WERI-Rb-1 (cell line): ENCODE results near the gene CHPT1.

Experiments used
- DNase-seq: peaks from one replicate; pipeline ENCODE4 v3.0.0-alpha.2; 2020
- H3K27ac ChIP-seq: fragments of 250-450 bp; sonication (Bioruptor Pico); 2 replicates; pipeline ENCODE4 v1.5.1; 2020; ENCODE audit warnings: mild to moderate bottlenecking, moderate library complexity
- H3K27me3 ChIP-seq: fragments of 250-450 bp; sonication (Bioruptor Pico); 2 replicates; pipeline ENCODE4 v1.5.1; 2021; ENCODE audit warnings: mild to moderate bottlenecking, low read depth, moderate library complexity; ENCODE audit not compliant: insufficient read depth, severe bottlenecking
- H3K36me3 ChIP-seq: fragments of 250-450 bp; sonication (Bioruptor Pico); 2 replicates; pipeline ENCODE4 v1.5.1; 2020; ENCODE audit warnings: mild to moderate bottlenecking, moderate library complexity
- H3K4me3 ChIP-seq: 2 replicates; pipeline ENCODE4 v1.5.1; 2011; ENCODE audit warnings: low read depth, mild to moderate bottlenecking, control low read depth, low read length
- H3K9me3 ChIP-seq: fragments of 250-450 bp; sonication (Bioruptor Pico); 2 replicates; pipeline ENCODE4 v1.5.1; 2021; ENCODE audit warnings: mild to moderate bottlenecking, moderate library complexity; ENCODE audit not compliant: severe bottlenecking
- CTCF ChIP-seq: IDR thresholded peaks from 2 replicates; pipeline ENCODE4 v1.5.1; 2011; ENCODE audit warnings: low read depth, mild to moderate bottlenecking, control low read depth, inconsistent platforms, low read length

The CHPT1 gene

GRCh38 chr12:101703487-101703886, 6.0 kb downstream of the CHPT1 start:
- Histone ChIP-seq H3K27me3 (no peaks in the 10 kb centered on the region), H3K4me3 (no peak overlapping the region), H3K27ac (no peak overlapping the region), H3K9me3 (no peaks in the 10 kb centered on the region), H3K36me3 (no peaks in the 10 kb centered on the region)
- no peak for TF ChIP-seq CTCF
- no peak for DNase-seq

GRCh38 chr12:101706403-101706802, 9.0 kb downstream of the CHPT1 start:
- no peaks in the 10 kb centered on the region for H3K27me3 ChIP-seq
- H3K36me3 ChIP-seq: no peaks in the 10 kb centered on the region
- DNase-seq: no peak
- H3K4me3 ChIP-seq: no peak overlapping the region
- no peak overlapping the region for H3K27ac ChIP-seq
- TF ChIP-seq CTCF: no peak
- no peaks in the 10 kb centered on the region for H3K9me3 ChIP-seq

- Histone ChIP-seq H3K9me3 (no peaks in the 10 kb centered on the region), H3K27ac (no peak overlapping the region), H3K27me3 (no peaks in the 10 kb centered on the region), H3K4me3 (no peak overlapping the region), H3K36me3 (no peaks in the 10 kb centered on the region)
- no peak for TF ChIP-seq CTCF
- DNase-seq: no peak
Observed at GRCh38 chr12:101707131-101707782, 9.8 kb downstream of the CHPT1 start.

- Histone ChIP-seq H3K27ac (no peak overlapping the region), H3K27me3 (no peaks in the 10 kb centered on the region), H3K9me3 (no peaks in the 10 kb centered on the region), H3K36me3 (no peaks in the 10 kb centered on the region), H3K4me3 (no peak overlapping the region)
- no peak for DNase-seq
- no peak for TF ChIP-seq CTCF
Observed at GRCh38 chr12:101710288-101710687, 12.8 kb downstream of the CHPT1 start.

GRCh38 chr12:101713059-101713682, 15.7 kb downstream of the CHPT1 start:
- no peak for TF ChIP-seq CTCF
- no peaks in the 10 kb centered on the region for H3K9me3 ChIP-seq
- no peak overlapping the region for H3K4me3 ChIP-seq
- no peak for DNase-seq
- no peaks in the 10 kb centered on the region for H3K36me3 ChIP-seq
- H3K27me3 ChIP-seq: no peaks in the 10 kb centered on the region
- no peak overlapping the region for H3K27ac ChIP-seq

- no peak overlapping the region for H3K4me3 ChIP-seq
- H3K9me3 ChIP-seq: no peaks in the 10 kb centered on the region
- no peaks in the 10 kb centered on the region for H3K36me3 ChIP-seq
- no peak for DNase-seq
- TF ChIP-seq CTCF: no peak
- H3K27ac ChIP-seq: no peak overlapping the region
- no peaks in the 10 kb centered on the region for H3K27me3 ChIP-seq
Observed at GRCh38 chr12:101713930-101714329, 16.5 kb downstream of the CHPT1 start.
